Endothelial cell of umbilical vein (primary cell): ENCODE results near the gene CCDC136.

Experiments used
- CTCF ChIP-seq, 2 donors: IDR thresholded peaks; 1 replicate in 1 of 2; 2 replicates in 1 of 2; pipeline ENCODE4 v1.5.1; 2011; ENCODE audit warnings: low read length in 2 of 2, mild to moderate bottlenecking in 2 of 2, moderate library complexity in 2 of 2, control low read depth in 1 of 2, inconsistent platforms in 1 of 2, low read depth in 1 of 2; ENCODE audit not compliant: insufficient read depth in 1 of 2; ENCODE audit errors: extremely low read depth in 1 of 2
- FOS ChIP-seq: IDR thresholded peaks from 2 replicates; pipeline ENCODE4 v1.6.1; 2011; ENCODE audit warnings: mild to moderate bottlenecking, low read length, moderate library complexity, borderline replicate concordance; ENCODE audit not compliant: insufficient read depth
- MAX ChIP-seq: IDR thresholded peaks from 2 replicates; pipeline ENCODE4 v1.6.1; 2011; ENCODE audit not compliant: insufficient read depth, insufficient read length
- POLR2A ChIP-seq: IDR thresholded peaks from 2 replicates; pipeline ENCODE4 v1.6.1; 2012; ENCODE audit warnings: low read depth, mild to moderate bottlenecking, control low read depth, low read length

- TF ChIP-seq CTCF (IDR thresholded peaks at IDR 0.05; ENCODE audit: extremely low read depth in 1 of 2, insufficient read depth in 1 of 2, low read depth in 1 of 2, low read length in 2 of 2) (no peak), MAX (no peak), POLR2A (no peak), FOS (no peak)
Measured at GRCh38 chr7:128790315-128791041, 1.3 kb upstream of the CCDC136 start.
